ENCODE measurements around the gene DAGLA.
A peak's percentile ranks its signal among the peaks of the same experiment; 100 is the strongest.
"Not testable (repeated sequence)": the region's sequence is repeated elsewhere in the genome, so short reads cannot be mapped to it uniquely, and the experiment has no call there.

The DAGLA gene

DNA sequence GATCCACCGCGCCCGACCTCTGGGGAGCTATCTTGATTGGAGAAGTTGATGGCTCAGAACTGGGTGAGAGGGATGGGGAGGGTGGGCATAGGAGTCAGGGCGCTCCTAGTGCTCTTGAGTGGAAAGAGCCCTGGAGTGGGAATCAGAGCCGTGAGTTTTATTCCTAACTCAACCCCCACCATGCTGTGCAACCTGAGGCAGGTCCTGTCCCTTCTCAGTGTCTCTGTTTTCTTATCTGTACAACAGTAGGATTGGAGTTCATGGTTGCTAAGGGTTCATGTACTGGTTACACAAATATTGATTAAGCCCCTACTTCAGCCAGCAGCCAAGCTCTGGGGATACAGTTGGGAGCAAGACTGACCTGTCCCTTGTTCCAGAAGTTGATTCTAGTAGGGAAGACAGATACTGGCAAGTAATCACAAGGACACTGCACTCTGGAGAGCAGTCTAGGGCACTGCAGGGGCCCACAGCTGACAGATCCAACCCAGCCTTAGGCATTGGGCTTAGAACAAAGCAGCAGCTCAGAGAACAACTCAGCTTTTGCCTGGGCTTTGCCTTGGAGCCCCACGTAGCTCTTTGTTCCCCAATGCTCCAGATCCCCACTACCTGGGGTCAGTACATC, 12.4 kb upstream of the DAGLA start:
- no peak for DNase-seq (ENCODE audit: low read depth)
- no peak overlapping the region for H3K4me3 ChIP-seq (ENCODE audit: low read depth, low read length)
- TF ChIP-seq, protein P1, sequence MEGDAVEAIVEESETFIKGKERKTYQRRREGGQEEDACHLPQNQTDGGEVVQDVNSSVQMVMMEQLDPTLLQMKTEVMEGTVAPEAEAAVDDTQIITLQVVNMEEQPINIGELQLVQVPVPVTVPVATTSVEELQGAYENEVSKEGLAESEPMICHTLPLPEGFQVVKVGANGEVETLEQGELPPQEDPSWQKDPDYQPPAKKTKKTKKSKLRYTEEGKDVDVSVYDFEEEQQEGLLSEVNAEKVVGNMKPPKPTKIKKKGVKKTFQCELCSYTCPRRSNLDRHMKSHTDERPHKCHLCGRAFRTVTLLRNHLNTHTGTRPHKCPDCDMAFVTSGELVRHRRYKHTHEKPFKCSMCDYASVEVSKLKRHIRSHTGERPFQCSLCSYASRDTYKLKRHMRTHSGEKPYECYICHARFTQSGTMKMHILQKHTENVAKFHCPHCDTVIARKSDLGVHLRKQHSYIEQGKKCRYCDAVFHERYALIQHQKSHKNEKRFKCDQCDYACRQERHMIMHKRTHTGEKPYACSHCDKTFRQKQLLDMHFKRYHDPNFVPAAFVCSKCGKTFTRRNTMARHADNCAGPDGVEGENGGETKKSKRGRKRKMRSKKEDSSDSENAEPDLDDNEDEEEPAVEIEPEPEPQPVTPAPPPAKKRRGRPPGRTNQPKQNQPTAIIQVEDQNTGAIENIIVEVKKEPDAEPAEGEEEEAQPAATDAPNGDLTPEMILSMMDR (IDR thresholded peaks at IDR 0.05; ENCODE audit: insufficient read depth, low read depth, low read length, missing control alignments), result no peak

DNA sequence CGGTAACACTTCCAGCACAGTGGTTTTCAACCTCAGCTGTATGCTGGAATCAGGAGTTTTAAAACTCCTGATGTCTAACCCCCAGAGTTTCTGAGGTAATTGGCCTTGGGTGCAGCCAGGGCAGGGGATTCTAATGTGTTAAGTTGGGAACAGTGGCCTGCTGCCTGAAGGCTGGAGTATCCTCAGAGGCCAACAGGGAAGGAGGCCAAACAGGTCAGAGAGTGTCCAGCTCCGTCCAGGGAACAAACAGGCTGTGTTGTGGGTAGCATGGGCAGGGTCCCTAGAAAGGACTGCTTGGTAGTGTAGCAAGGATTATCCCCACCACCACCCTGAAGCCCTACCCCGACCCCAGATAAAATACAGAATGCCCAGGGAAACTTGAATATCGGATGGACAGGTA, 10.8 kb upstream of the DAGLA start:
- DNase-seq (ENCODE audit: low read depth), result no peak
- H3K4me3 ChIP-seq (ENCODE audit: low read depth, low read length), result no peak overlapping the region
- TF ChIP-seq, protein P1 (IDR thresholded peaks at IDR 0.05; ENCODE audit: insufficient read depth, low read depth, low read length, missing control alignments), result no peak

DNA sequence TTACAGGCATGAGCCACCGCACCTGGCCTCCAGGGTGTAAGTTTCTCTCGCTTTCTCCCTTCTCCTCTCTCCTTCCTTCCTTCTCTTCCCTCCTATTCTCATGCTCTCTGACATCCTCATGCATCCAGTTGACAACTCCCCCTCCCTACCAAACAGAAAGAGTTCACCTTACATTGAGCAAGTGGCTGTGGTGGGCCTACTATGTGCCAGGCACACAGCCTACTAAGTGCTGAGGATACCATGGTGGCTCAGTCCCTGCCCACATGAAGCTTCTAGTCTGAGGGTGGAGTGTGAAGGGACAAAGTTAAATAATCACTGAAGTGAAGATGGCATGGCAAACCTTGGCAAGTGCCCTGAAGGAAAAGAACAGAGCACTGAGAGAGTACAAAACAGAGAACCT, 9.6 kb upstream of the DAGLA start:
- no peak for DNase-seq (ENCODE audit: low read depth)
- TF ChIP-seq, protein P1 (IDR thresholded peaks at IDR 0.05; ENCODE audit: insufficient read depth, low read depth, low read length, missing control alignments), result no peak
- no peak overlapping the region for H3K4me3 ChIP-seq (ENCODE audit: low read depth, low read length)

DNA sequence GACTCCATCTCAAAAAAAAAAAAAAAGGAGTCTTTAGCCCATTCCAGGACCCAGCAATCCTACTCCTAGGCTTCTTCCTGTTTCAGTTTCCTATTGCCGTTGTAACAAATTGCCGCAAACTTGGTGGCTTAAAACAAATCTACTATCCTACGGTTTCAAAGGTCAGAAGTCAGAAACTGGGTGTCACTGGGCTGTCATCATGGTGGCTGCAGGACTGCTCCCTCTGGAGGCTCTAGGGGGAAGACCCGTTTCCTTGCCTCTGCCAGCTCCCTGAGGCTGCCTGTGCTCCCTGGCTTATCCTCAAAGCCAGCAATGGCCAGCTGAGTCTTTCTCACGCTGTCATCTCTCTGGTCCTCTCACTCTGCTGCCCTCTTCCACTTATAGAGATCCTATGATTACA, 8.7 kb upstream of the DAGLA start:
- TF ChIP-seq, protein P1 (IDR thresholded peaks at IDR 0.05; ENCODE audit: insufficient read depth, low read depth, low read length, missing control alignments), result peak; percentile 27
- no peak for DNase-seq (ENCODE audit: low read depth)
- H3K4me3 ChIP-seq (ENCODE audit: low read depth, low read length), result no peak overlapping the region

DNA sequence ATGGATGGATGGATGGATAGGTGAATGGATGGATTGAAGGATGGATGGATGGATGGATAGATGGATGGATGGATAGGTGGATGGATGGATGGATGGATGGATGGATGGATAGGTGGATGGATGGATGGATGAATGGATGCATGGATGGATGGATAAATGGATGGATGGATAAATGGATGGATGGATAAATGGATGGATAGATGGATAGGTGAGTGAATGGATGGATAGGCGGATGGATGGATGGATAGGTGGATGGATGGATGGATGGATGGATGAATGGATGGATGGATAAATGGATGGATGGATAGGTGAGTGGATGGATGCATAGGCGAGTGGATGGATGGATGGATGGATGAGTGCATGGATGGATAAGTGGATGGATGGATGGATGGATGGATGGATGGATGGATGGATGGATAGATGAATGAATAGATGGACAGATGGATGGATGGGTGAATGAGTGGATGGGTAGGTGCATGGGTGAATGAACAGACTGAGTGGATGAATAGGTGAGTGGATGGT, 6.2 kb upstream of the DAGLA start:
- H3K4me3 ChIP-seq (ENCODE audit: low read depth, low read length); DNase-seq (ENCODE audit: low read depth): not testable (repeated sequence)

DNA sequence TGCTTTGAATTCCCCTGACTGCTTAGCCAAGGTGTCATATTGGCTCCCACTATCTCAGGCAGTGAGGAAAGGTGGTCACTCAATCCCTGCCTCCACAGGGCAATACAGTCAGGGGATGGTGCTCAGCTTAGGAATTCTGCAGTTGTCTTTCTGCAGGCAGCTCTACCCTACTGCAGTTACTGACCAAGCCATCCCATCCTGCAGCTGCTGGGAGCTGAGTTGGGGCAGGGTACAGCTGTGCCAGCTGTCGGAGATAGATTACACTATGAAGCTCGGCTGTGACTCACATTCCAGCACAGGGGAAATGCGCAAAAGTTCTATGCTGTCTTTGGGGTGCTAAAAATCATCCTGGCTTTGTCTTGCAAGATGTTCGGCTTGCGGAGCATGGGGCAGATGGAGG, 4.4 kb upstream of the DAGLA start:
- TF ChIP-seq, protein P1 (IDR thresholded peaks at IDR 0.05; ENCODE audit: insufficient read depth, low read depth, low read length, missing control alignments), result no peak
- DNase-seq (ENCODE audit: low read depth), result no peak
- no peak overlapping the region for H3K4me3 ChIP-seq (ENCODE audit: low read depth, low read length)

DNA sequence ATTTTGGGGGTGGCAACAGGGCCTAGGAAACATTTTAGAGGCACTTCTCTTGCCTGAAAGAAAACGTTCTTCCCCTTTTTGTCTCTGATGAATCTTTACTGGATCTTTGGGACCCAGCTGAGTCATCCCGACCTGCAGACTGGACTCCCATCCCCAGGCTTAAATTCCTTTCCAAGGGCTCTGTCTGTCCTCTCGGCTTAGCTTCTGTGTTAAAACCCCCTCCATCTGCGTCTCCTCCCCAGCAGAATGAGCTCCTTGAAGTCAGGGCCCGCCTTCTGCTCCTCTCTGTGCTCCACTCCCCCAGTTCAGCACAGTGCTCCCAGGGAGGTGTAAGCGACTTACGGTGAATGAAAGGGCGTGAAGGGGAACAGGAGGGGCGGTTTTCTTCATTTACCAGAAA, 895 bp upstream of the DAGLA start:
- TF ChIP-seq, protein P1 (IDR thresholded peaks at IDR 0.05; ENCODE audit: insufficient read depth, low read depth, low read length, missing control alignments), result no peak
- H3K4me3 ChIP-seq (ENCODE audit: low read depth, low read length), result no peak overlapping the region
- DNase-seq (ENCODE audit: low read depth), result no peak

Data from GM12865 (cell line).